Spleen (tissue), 11 donors: Measurements from ENCODE around the gene KRTAP5-7. TPM values are rescaled to one million over a fixed set of nuclear protein-coding genes. Genes with fewer than 3 reads are reported as not detected.

Experiments
- DNase-seq: peaks from one replicate; pipeline ENCODE4 v3.0.0-alpha.2; 2020
- H3K27ac ChIP-seq, 8 donors: fragments of 200-600 bp; sonication (generic) in 7 of 8; 1 replicate in 4 of 8; 2 replicates in 4 of 8; pipeline versions ENCODE4 v1.5.0 to v1.8.0; 2016 to 2021; ENCODE audit warnings: inconsistent platforms in 4 of 8, mild to moderate bottlenecking in 4 of 8, moderate library complexity in 1 of 8
- H3K27me3 ChIP-seq, 7 donors: fragments of 200-600 bp; sonication (generic) in 6 of 7; replicated peaks in 1 of 7; 1 replicate in 4 of 7; 2 replicates in 3 of 7; pipeline versions ENCODE4 v1.5.0 to v1.8.0; 2016 to 2021; ENCODE audit warnings: inconsistent platforms in 3 of 7, mild to moderate bottlenecking in 1 of 7
- H3K36me3 ChIP-seq, 6 donors: fragments of 200-600 bp; sonication (generic) in 5 of 6; 1 replicate in 4 of 6; 2 replicates in 2 of 6; pipeline versions ENCODE4 v1.5.0 to v1.8.0; 2016 to 2021; ENCODE audit warnings: inconsistent platforms in 2 of 6
- H3K4me1 ChIP-seq, 6 donors: fragments of 200-600 bp; sonication (generic) in 5 of 6; 1 replicate in 3 of 6; 2 replicates in 3 of 6; pipeline versions ENCODE4 v1.5.0 to v1.8.0; 2016 to 2021; ENCODE audit warnings: inconsistent platforms in 3 of 6
- H3K4me3 ChIP-seq, 8 donors: fragments of 200-600 bp; sonication (generic) in 7 of 8; 1 replicate in 4 of 8; 2 replicates in 4 of 8; pipeline versions ENCODE4 v1.5.0 to v1.8.0; 2016 to 2021; ENCODE audit warnings: inconsistent platforms in 4 of 8, mild to moderate bottlenecking in 4 of 8, moderate library complexity in 2 of 8
- H3K9me3 ChIP-seq, 8 donors: fragments of 200-600 bp; sonication (generic) in 7 of 8; 1 replicate in 4 of 8; 2 replicates in 4 of 8; pipeline versions ENCODE4 v1.5.0 to v1.8.0; 2016 to 2021; ENCODE audit warnings: inconsistent platforms in 4 of 8
- CTCF ChIP-seq, 11 experiments: fragments of 200-600 bp in 7 of 11; fragments of 450-650 bp in 4 of 11; sonication (generic) in 4 of 11; IDR thresholded peaks in 8 of 11; conservative IDR thresholded peaks in 3 of 11; 1 replicate in 7 of 11; 2 replicates in 4 of 11; pipeline versions ENCODE4 v1.4.0 to v1.8.0; 2016 to 2021; ENCODE audit warnings: antibody characterized with exemption in 11 of 11, inconsistent platforms in 4 of 11, mild to moderate bottlenecking in 1 of 11
- POLR2A ChIP-seq, 3 donors: fragments of 450-650 bp; IDR thresholded peaks; one replicate each; pipeline ENCODE4 v1.5.1; 2017; ENCODE audit warnings: antibody characterized with exemption in 3 of 3, mild to moderate bottlenecking in 1 of 3
- POLR2AphosphoS5 ChIP-seq, 3 donors: sonication (generic); formaldehyde crosslinking; IDR thresholded peaks; one replicate each; pipeline ENCODE4 v1.5.1; 2017; ENCODE audit warnings: antibody characterized with exemption in 3 of 3
- WGBS, 5 donors: extraction: QIAGEN DNeasy Blood & Tissue Kit in 3 of 5; methylation state at CpG; one replicate each; pipeline versions ENCODE4 v1.1.5 to v1.1.7; 2013 to 2018; 5-methylcytosine and 5-hydroxymethylcytosine counted together
- intact Hi-C: fragments of 100-400 bp; cut with DNase I; formaldehyde crosslinking; loops from one replicate; pipeline ENCODE4 v1.15.0; 2023; ENCODE audit warnings: low total_unique reads
- polyA plus RNA-seq, 3 donors: library from polyadenylated mRNA; stranded (reverse); fragments of 200-250 nt; gene quantifications; one replicate each; pipeline ENCODE4 v1.2.1, GENCODE V29; 2013
- total RNA-seq, 7 donors: library from RNA; depleted of rRNA in 3 of 7; stranded (reverse); fragments of >200 nt in 3 of 7; fragmentation: NEBNext Ultra II Directional in 4 of 7; extraction: Animal tissue kit (Norgen Biotek cat#: 25700) in 4 of 7; gene quantifications; one replicate each; pipeline versions ENCODE4 v1.1.0 to v1.2.1, GENCODE V29; 2016 to 2021
- donor health status: healthy with polysubstance abuse.
- donor health status: DM: no; HTN: no; CAD: no; lungs with moderate emphysema.
- donor health status: DM: no; HTN: no; CAD: no.
- donor health status: Bipolar disorder and iron deficiency.
- donor health status: healthy.
- donor health status: DM: no; HTN: no; CAD: no.
- donor health status: DM: yes; HTN: yes; CAD: no.

The KRTAP5-7 gene
- total and polyA plus RNA-seq, 10 donors = 0.13 to 0.72 (median 0.53) TPM; not detected in 6

- 55 to 69% (median 62%) methylated on average over 14 to 15 of the region's 15 CpGs for WGBS, 5 donors
- peaks cover 7 to 100% (median 72%) of the 10 kb centered on the region in 6 donors for H3K36me3 ChIP-seq
These were observed 37.6 kb upstream of the KRTAP5-7 start for GRCh38 chr11:71489311-71490043.

GRCh38 chr11:71490044-71490730 is 36.9 kb upstream of the KRTAP5-7 start:
- Histone ChIP-seq H3K4me1 (peaks cover 0 to 23% (median 13%) of the 10 kb centered on the region in 6 donors), H3K27ac (no peak overlapping the region), H3K9me3 (no peaks in the 10 kb centered on the region), H3K27me3 (no peaks in the 10 kb centered on the region), H3K36me3 (peaks cover 7 to 100% (median 71%) of the 10 kb centered on the region in 6 donors), H3K4me3 (no peak overlapping the region)
- 91 to 98% (median 94%) methylated on average over 23 of the region's 23 CpGs for WGBS, 5 donors
- TF ChIP-seq POLR2A (IDR thresholded peaks at IDR 0.05) = no peak
- no peak for TF ChIP-seq CTCF (IDR thresholded peaks at IDR 0.05 in 8 of 11, conservative IDR thresholded peaks at IDR 0.05 in 3 of 11)
- TF ChIP-seq POLR2AphosphoS5 (IDR thresholded peaks at IDR 0.05) = no peak
- intact Hi-C loops = no loop called here
- DNase-seq = no peak

More at GRCh38 chr11:71489311-71490043, 37.6 kb upstream of the KRTAP5-7 start:
- no peak for DNase-seq
- no peaks in the 10 kb centered on the region for H3K27me3 ChIP-seq
- no peak overlapping the region for H3K4me3 ChIP-seq
- H3K4me1 ChIP-seq = peaks cover 0 to 23% (median 13%) of the 10 kb centered on the region in 6 donors
- peak in 1 of 3 donors; percentile 30 for TF ChIP-seq POLR2AphosphoS5 (IDR thresholded peaks at IDR 0.05)
- TF ChIP-seq POLR2A (IDR thresholded peaks at IDR 0.05) = no peak
- peak overlapping the region in 2 of 8 donors; percentile 37 to 61 for H3K27ac ChIP-seq
- H3K9me3 ChIP-seq = no peaks in the 10 kb centered on the region
- intact Hi-C loops = no loop called here

- 94 to 97% (median 97%) methylated on average over 18 to 28 of the region's 28 CpGs for WGBS, 5 donors
- Histone ChIP-seq H3K27me3 (no peaks in the 10 kb centered on the region), H3K36me3 (peaks cover 9 to 100% (median 71%) of the 10 kb centered on the region in 6 donors), H3K4me1 (peaks cover 0 to 23% (median 13%) of the 10 kb centered on the region in 6 donors), H3K27ac (no peak overlapping the region), H3K9me3 (no peaks in the 10 kb centered on the region), H3K4me3 (no peak overlapping the region)
- DNase-seq = no peak
- intact Hi-C loops = no loop called here
- no peak for TF ChIP-seq POLR2A (IDR thresholded peaks at IDR 0.05)
- no peak for TF ChIP-seq CTCF (IDR thresholded peaks at IDR 0.05 in 8 of 11, conservative IDR thresholded peaks at IDR 0.05 in 3 of 11)
- no peak for TF ChIP-seq POLR2AphosphoS5 (IDR thresholded peaks at IDR 0.05)
These were observed 36.2 kb upstream of the KRTAP5-7 start for GRCh38 chr11:71490731-71491390.

- Histone ChIP-seq H3K36me3 (peaks cover 9 to 100% (median 71%) of the 10 kb centered on the region in 6 donors), H3K27ac (no peak overlapping the region), H3K4me3 (no peak overlapping the region), H3K9me3 (no peaks in the 10 kb centered on the region), H3K27me3 (no peaks in the 10 kb centered on the region), H3K4me1 (peaks cover 0 to 23% (median 13%) of the 10 kb centered on the region in 6 donors)
- no peak for DNase-seq
- 89 to 96% (median 95%) methylated on average over 7 to 19 of the region's 19 CpGs for WGBS, 5 donors
- intact Hi-C loops = no loop called here
- TF ChIP-seq POLR2A (IDR thresholded peaks at IDR 0.05) (no peak), POLR2AphosphoS5 (IDR thresholded peaks at IDR 0.05) (peak in 1 of 3 donors; percentile 24)
These were observed 35.5 kb upstream of the KRTAP5-7 start for GRCh38 chr11:71491531-71491930.
